ENCODE data around the gene PFKFB3.
A peak's percentile ranks its signal among the peaks of the same experiment; 100 is the strongest.
"Not testable (repeated sequence)": the region's sequence is repeated elsewhere in the genome, so short reads cannot be mapped to it uniquely, and the experiment has no call there.

The PFKFB3 gene

GRCh38 chr10:6272126-6272525 is 69.4 kb downstream of the PFKFB3 start:
- DNase-seq (ENCODE audit: low read depth in 3 of 3) = no peak

- DNase-seq (ENCODE audit: low read depth in 3 of 3) = no peak
These were observed 70.6 kb downstream of the PFKFB3 start for GRCh38 chr10:6273351-6273750.

DNA sequence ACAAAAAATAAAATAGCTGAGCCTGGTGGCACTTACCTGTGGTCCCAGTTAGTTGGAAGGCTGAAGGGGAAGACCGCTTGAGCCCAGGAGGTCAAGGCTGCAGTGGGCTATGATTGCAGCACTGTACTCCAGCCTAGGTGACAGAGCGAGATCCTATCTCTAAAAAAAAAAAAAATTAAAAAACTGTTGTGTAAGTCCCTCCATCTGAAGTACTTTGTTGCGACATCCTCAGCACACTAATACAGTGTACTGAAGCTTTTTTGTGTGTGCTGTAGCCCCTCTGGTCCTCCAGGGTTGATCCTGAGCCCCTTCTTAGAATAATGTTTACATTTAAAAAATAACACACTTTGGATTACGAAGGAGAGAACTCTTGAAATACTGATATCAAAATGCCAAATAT is 71.3 kb downstream of the PFKFB3 start:
- DNase-seq (ENCODE audit: low read depth in 3 of 3) = no peak

DNA sequence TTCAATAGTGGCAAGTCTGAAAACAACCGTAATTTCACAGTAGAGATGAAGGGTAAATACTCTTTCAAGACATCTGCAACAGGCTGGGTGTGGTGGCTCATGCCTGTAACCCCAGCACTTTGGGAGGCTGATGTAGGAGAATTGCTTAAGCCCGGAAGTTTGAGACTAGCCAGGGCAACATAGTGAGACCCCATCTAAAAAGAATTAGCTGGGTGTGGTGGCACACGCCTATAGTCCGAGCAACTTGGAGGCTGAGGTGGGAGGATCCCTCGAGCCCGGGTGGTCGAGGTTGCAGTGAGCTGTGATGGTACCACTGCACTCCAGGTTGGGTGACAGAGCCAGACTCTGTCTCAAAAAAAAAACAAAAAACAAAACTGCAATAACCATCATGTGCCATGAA is 71.8 kb downstream of the PFKFB3 start:
- no peak for DNase-seq (ENCODE audit: low read depth in 3 of 3)

GRCh38 chr10:6275022-6275997 is 72.6 kb downstream of the PFKFB3 start:
- DNase-seq (ENCODE audit: low read depth in 3 of 3) = peak; percentile 78 to 97 (median 87)

DNA sequence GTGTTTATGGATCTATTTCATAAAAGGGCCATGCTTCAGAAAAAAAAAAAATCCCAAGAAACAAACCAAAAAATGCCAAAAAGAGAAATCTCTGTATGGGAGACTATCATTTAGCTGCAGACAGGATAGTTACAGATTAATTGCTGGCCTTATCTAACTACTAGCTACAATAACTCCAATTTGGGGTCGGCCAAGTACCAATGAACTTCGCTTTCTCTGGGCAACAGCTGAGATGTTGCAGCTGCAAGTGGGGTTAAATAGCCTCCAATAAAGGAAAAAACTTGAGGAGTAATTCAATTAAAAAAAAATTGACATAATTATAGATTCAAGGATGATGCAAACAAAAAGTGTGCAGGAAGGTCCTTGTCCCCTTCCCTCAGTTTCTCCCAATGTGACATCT is 73.6 kb downstream of the PFKFB3 start:
- DNase-seq (ENCODE audit: low read depth in 3 of 3) = no peak

- no peak for DNase-seq (ENCODE audit: low read depth in 3 of 3)
These were observed 75.9 kb downstream of the PFKFB3 start for GRCh38 chr10:6278519-6279120.

GRCh38 chr10:6279540-6280267 is 77.0 kb downstream of the PFKFB3 start:
- no peak for DNase-seq (ENCODE audit: low read depth in 3 of 3)

DNA sequence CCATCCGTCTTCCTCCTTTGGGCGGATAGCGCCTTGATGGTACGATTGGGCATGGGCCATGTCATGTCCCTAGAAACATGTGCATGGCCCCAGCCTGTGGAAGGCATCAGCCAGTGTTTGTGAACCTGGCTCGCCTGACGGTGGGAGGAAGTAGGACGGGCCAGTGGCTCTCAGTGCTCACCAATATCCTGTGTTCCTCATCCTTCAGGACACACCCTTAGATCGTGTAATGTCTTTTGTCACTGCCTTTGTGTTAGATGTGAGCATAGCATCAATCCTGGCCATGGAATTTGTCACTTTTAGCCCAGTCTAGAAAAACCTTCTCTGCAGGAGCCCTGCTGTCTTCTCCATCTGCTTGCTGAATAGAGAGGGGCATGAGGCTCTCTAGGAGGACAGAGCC is 77.6 kb downstream of the PFKFB3 start:
- no peak for DNase-seq (ENCODE audit: low read depth in 3 of 3)

DNA sequence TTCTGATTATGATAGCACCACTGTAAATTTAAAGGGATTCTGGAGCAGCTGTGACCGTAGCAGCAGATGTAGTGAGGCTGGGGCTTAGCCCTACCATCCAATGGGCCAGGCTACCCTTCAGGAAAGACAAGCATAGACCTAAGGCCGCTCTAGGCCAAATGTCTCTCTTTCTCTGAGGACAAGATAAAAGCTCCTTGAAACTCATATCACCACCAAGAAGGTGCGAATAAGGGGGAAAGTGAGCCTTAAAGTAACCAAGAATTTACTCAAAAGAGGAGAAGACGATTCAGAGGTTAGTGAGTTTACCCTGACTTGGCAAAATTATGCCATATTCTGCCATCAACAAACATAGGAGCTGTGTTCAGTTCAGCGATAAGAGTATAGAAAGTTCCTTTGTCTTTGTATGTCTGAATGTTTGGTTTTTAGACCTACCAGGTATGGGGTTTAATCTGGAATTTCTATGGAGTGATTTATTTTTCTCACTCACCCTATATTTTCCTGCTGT is 79.8 kb downstream of the PFKFB3 start:
- no peak for DNase-seq (ENCODE audit: low read depth in 3 of 3)

DNA sequence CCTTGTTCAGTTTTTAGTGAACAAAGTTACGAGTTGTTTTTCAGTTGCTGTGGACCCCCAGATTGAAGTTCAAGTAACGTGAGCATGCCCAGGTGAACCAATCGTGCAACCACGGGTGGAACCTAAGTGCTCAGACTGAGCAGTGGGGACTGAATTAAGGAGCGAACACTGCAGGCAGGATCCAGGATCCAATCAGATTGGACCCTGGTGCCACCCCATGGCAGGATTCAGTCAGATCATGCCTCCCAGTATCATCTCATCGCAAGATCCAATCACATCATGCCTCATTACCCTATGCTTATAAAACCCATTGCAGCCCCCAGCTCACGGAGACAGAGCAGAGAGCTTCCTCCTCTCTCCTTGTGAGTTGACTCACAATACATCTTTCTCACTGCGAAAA is 80.9 kb downstream of the PFKFB3 start:
- DNase-seq (ENCODE audit: low read depth in 3 of 3) = no peak

GRCh38 chr10:6290621-6291020 is 87.9 kb downstream of the PFKFB3 start:
- not testable (repeated sequence) for DNase-seq (ENCODE audit: low read depth in 3 of 3)

DNA sequence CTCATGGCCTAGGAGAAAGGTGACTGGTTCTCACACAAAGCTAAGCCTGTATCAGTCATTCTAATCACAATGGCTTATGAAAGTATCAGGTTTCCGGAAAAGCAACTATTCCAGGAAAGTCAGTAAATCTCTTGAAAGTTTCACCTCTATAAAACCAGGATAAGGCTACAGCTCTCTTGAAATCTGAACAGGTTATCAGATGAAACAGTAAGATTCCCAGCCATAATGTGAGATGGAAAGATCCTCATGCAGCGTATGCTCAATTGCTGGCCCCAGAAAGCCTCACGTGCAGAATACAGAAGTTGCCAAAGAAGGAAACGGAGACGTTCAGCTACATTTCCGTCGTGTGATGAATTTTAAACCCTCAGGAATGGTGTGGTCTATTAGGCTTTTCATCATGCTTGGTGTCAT is 90.0 kb downstream of the PFKFB3 start:
- no peak for DNase-seq (ENCODE audit: low read depth in 3 of 3)

DNA sequence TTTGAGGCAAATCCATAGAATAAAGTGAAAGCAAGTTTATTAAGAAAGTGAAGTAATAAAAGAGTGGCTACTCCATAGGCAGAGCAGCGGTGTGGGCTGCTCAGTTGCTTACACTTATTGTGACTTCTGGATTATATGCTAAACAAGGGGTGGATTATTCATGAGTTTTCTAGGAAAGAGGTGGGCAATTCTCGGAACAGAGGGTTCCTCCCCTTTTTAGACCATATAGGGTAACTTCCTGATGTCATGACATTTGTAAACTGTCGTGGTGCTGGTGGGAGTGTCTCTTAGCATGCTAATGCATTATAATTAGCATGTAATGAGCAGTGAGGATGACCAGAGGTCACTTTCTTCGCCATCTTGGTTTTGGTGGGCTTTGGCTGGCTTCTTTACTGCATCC is 93.7 kb downstream of the PFKFB3 start:
- DNase-seq (ENCODE audit: low read depth in 3 of 3) = not testable (repeated sequence)

- DNase-seq (ENCODE audit: low read depth in 3 of 3) = no peak
These were observed 94.1 kb downstream of the PFKFB3 start for GRCh38 chr10:6296828-6297251.

DNA sequence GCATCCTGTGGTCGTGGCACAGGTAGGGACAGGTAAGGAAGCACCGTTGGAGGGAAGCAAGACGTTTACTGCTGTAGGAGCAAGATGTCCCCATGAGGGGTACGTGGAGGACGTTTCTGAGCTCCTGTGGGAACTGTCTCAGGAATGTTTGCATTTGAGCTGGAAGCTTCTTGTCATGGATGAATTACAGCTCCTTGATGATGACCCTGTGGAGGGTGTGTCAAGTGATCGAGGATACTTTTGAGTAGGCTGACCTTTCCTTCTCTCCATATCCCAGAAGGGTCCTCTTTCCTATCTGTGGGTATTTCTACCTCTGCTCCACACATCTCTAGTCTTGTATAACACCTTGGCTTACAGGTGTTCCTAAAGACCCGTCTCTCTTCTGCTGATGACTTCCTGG is 94.8 kb downstream of the PFKFB3 start:
- no peak for DNase-seq (ENCODE audit: low read depth in 3 of 3)

DNA sequence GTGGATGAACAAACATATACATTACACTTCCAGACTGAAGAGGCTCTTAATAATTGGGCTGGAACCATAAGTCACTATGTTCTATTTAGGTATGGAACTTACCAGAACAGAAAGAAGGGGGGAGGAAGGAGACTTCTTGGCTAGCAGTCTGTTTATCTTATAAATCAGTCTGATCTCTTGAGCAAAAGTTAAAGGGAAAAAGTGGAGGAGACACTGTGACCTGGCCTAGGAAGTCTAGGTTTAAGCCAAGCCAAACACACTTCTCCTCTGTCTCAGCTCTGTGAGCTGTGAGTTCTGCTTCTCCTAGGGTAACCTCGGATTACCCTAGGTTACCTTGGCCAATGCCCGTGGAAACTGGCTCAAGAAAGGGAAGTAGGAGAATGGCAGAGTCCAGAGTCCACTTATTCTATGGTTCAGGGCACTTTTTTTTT is 95.2 kb downstream of the PFKFB3 start:
- no peak for DNase-seq (ENCODE audit: low read depth in 3 of 3)

GRCh38 chr10:6298428-6298827 is 95.7 kb downstream of the PFKFB3 start:
- DNase-seq (ENCODE audit: low read depth in 3 of 3) = no peak

DNA sequence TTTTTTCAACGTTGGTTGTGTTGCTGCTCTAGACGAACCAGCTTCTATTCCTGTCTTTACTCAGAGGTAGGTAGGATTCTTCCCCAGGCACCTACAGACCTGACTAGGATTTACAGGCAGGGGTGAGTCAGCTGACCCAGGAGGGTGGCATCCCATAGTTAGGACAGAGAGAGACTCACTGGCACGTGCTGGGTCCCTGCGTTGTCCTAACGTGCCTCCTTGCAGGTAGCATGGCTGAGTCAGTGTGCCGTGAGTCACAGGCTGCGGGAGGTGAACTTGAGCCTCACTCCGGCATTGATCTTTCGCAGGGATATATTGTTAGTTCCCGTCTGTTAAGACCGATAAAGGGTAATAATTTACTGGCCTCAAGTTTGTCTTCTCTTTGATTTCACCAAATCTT is 96.5 kb downstream of the PFKFB3 start:
- peak in 1 of 3 donors; percentile 48 for DNase-seq (ENCODE audit: low read depth in 3 of 3)

GRCh38 chr10:6299743-6300105 is 97.0 kb downstream of the PFKFB3 start:
- no peak for DNase-seq (ENCODE audit: low read depth in 3 of 3)

DNA sequence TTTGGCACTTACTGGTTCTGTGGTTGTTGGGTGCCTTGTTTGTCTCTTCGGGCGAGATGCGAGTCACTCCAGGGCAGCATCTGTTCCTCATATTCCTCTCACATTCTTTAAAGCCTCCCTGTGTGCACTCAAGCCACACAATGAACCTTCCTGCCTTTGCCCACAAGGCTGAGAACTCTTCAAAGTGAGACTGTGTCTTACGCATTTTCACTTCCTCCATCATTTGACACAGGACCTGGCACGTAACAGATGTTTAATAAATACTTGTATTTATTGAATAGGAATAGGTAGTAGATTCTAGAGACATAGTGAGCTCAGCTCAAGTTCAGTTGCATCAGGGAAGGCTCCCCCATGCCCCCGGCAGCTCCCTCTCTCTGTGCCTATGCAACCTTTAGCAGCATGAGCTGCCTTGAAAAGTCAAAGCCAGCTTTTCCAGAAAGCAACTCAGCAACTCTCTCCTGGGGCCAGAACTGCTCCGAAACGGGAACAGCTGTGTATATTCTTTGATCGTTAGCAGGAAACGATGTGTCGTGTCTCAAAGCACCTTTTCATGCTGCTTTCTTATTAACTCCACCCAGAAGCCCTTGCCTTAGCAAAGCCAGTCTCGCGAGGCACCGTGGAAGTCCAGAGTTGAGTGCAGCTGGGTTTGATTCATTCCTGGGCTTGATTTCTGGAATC is 97.5 kb downstream of the PFKFB3 start:
- peak in 1 of 3 donors; percentile 24 for DNase-seq (ENCODE audit: low read depth in 3 of 3)

All from stimulated activated CD4-positive, alpha-beta T cell treated with anti-CD3 and anti-CD28 coated beads, TNF-alpha, amount 100 ng/mL, for 48 hours (primary cell).